ENCODE results near the gene PRLR. TPM values are rescaled to one million over a fixed set of nuclear protein-coding genes. Genes with fewer than 3 reads are reported as not detected.

Gene PRLR
- total and polyA plus RNA-seq, 10 of the 15 experiments (the other 5 are each of a cell fraction or from before 2014, with no cell fraction given) = 0.03 to 8.1 (median 0.20) TPM

DNA sequence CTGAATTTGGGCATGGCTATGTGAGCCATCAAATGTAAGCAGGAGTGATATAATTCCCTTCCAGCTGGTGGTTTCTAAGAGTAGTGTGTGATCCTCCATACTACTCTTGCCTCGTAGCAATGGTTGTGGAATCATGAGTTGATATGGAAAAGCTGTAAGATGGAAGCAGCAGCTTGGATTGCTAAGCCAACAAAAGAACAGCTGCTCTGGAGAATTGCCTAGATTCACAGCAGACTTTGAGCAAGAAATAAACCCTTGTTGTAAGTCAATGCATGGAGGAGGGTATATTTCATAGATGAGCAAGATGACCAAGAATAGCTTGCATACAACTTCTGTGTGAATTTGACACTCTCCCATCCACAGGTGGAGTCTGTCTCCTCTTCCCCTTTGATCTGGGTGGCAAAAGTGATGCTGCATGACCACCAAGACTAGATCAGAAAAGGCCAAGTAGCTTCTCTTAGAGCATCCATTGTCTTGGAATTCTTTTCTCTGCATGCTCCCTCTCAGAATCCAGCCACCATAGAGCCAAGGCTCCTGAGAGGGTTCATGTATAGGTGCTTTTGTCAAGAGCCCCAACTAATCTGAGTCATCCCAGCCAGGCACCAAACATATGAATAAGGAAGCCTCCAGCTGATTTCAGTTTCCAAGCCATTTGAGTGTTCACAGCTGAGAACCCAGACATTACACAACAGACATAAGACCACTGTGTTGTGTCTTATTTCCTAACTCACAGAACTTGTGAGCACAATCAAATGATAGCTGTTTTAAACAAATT is 79.0 kb downstream of the PRLR start:
- no peak overlapping the region for H3K4me2 ChIP-seq (ENCODE audit: control insufficient read depth, insufficient read depth)
- H3K9me3 ChIP-seq (replicated peaks; ENCODE audit: control insufficient read depth, insufficient read depth, low read length) = no peaks in the 10 kb centered on the region
- ChIA-PET RAD21 (ENCODE audit: unreplicated experiment) (interaction anchor here (1.2 kb wide), 1 partner anchor 62 kb away, joined by 4 read pairs; no protein-coding TSS in a partner anchor), CTCF (interaction anchor here (0.9 to 2.3 kb wide), 4 partner anchors 10 to 63 kb away, joined by 3 to 6 read pairs (median 4); no protein-coding TSS in a partner anchor), POLR2A (interaction anchor here (0.6 to 1.9 kb wide), 2 partner anchors 12 to 978 kb away, joined by 3 to 4 read pairs; no protein-coding TSS in a partner anchor), SMC1A (ENCODE audit: uncharacterized antibody, unreplicated experiment) (interaction anchor here (0.9 to 2.3 kb wide), 8 partner anchors 10 to 193 kb away, joined by 3 to 14 read pairs (median 3); no protein-coding TSS in a partner anchor)
- DNase-seq (ENCODE audit: low read depth, low spot score) (no peak), ATAC-seq (peak; percentile 53), FAIRE-seq (no peak)
- no peak overlapping the region for H3K4me3 ChIP-seq
- H3K27ac ChIP-seq (ENCODE audit: control insufficient read depth, insufficient read depth) = no peak overlapping the region
- H3K27me3 ChIP-seq (replicated peaks in 1 of 2; ENCODE audit: control insufficient read depth in 2 of 2, insufficient read depth in 2 of 2, low read length in 1 of 2) = no peaks in the 10 kb centered on the region
- in situ Hi-C loops (cut with MboI) = no loop called here
- H3K36me3 ChIP-seq (ENCODE audit: control insufficient read depth in 2 of 2, insufficient read depth in 2 of 2, low read length in 1 of 2) = no peaks in the 10 kb centered on the region
- BruUV-seq (replicated peaks) = no TSS peak
- no peaks in the 10 kb centered on the region for H4K20me1 ChIP-seq (ENCODE audit: control insufficient read depth, insufficient read depth)
- intact Hi-C loops (cut with micrococcal nuclease; ENCODE audit: unreplicated experiment) = no loop called here
- H2AFZ ChIP-seq (ENCODE audit: control insufficient read depth, low read depth, low read length) = no peak overlapping the region
- no peaks in the 10 kb centered on the region for H3K4me1 ChIP-seq (ENCODE audit: control insufficient read depth, insufficient read depth, low read length)
- no peak overlapping the region for H3K9ac ChIP-seq (ENCODE audit: control insufficient read depth, insufficient read depth, low read length)
- H3K79me2 ChIP-seq (ENCODE audit: control insufficient read depth, insufficient read depth, low read length) = no peaks in the 10 kb centered on the region
- WGBS (ENCODE audit: insufficient coverage, insufficient replicate concordance, low lambda C conversion rate, missing lambda C conversion rate) = 0% methylated on average over 1 of the region's 1 CpG
- no peak for TF ChIP-seq IRF4 (IDR thresholded peaks at IDR 0.05; ENCODE audit: low read depth, low read length)
- TF ChIP-seq, protein P1, sequence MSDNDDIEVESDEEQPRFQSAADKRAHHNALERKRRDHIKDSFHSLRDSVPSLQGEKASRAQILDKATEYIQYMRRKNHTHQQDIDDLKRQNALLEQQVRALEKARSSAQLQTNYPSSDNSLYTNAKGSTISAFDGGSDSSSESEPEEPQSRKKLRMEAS (IDR thresholded peaks at IDR 0.05; ENCODE audit: low read depth, low read length) = no peak
- no peak for TF ChIP-seq ZBED1 (IDR thresholded peaks at IDR 0.05; ENCODE audit: borderline replicate concordance)
- no peak for TF ChIP-seq HDAC6 (IDR thresholded peaks at IDR 0.05; ENCODE audit: unreplicated experiment)
- TF ChIP-seq, protein P2, sequence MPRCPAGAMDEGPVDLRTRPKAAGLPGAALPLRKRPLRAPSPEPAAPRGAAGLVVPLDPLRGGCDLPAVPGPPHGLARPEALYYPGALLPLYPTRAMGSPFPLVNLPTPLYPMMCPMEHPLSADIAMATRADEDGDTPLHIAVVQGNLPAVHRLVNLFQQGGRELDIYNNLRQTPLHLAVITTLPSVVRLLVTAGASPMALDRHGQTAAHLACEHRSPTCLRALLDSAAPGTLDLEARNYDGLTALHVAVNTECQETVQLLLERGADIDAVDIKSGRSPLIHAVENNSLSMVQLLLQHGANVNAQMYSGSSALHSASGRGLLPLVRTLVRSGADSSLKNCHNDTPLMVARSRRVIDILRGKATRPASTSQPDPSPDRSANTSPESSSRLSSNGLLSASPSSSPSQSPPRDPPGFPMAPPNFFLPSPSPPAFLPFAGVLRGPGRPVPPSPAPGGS (IDR thresholded peaks at IDR 0.05; ENCODE audit: borderline replicate concordance, insufficient read depth, low read depth, low read length, poor library complexity, severe bottlenecking) = no peak
- TF ChIP-seq, protein P3, sequence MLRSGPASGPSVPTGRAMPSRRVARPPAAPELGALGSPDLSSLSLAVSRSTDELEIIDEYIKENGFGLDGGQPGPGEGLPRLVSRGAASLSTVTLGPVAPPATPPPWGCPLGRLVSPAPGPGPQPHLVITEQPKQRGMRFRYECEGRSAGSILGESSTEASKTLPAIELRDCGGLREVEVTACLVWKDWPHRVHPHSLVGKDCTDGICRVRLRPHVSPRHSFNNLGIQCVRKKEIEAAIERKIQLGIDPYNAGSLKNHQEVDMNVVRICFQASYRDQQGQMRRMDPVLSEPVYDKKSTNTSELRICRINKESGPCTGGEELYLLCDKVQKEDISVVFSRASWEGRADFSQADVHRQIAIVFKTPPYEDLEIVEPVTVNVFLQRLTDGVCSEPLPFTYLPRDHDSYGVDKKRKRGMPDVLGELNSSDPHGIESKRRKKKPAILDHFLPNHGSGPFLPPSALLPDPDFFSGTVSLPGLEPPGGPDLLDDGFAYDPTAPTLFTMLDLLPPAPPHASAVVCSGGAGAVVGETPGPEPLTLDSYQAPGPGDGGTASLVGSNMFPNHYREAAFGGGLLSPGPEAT (IDR thresholded peaks at IDR 0.05; ENCODE audit: low read depth) = no peak
- TF ChIP-seq LARP7 (IDR thresholded peaks at IDR 0.05) = no peak
- no peak for TF ChIP-seq CHD2 (IDR thresholded peaks at IDR 0.05; ENCODE audit: borderline replicate concordance, low read depth, low read length)
- TF ChIP-seq, protein P4, sequence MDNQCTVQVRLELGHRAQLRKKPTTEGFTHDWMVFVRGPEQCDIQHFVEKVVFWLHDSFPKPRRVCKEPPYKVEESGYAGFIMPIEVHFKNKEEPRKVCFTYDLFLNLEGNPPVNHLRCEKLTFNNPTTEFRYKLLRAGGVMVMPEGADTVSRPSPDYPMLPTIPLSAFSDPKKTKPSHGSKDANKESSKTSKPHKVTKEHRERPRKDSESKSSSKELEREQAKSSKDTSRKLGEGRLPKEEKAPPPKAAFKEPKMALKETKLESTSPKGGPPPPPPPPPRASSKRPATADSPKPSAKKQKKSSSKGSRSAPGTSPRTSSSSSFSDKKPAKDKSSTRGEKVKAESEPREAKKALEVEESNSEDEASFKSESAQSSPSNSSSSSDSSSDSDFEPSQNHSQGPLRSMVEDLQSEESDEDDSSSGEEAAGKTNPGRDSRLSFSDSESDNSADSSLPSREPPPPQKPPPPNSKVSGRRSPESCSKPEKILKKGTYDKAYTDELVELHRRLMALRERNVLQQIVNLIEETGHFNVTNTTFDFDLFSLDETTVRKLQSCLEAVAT (IDR thresholded peaks at IDR 0.05) = no peak
- TF ChIP-seq NR2F1 (conservative IDR thresholded peaks at IDR 0.05) = no peak
- TF ChIP-seq SUZ12 (IDR thresholded peaks at IDR 0.05; ENCODE audit: unreplicated experiment) = no peak
- no peak for TF ChIP-seq GABPA (IDR thresholded peaks at IDR 0.05; ENCODE audit: low read depth)
- no peak for TF ChIP-seq MEF2A (IDR thresholded peaks at IDR 0.05; ENCODE audit: insufficient read depth, low read depth, low read length)
- TF ChIP-seq SP1 (IDR thresholded peaks at IDR 0.05; ENCODE audit: low read depth, low read length) = no peak
- TF ChIP-seq WRNIP1 (IDR thresholded peaks at IDR 0.05; ENCODE audit: borderline replicate concordance, low read depth, low read length) = no peak
- TF ChIP-seq, protein P5, sequence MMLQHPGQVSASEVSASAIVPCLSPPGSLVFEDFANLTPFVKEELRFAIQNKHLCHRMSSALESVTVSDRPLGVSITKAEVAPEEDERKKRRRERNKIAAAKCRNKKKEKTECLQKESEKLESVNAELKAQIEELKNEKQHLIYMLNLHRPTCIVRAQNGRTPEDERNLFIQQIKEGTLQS (IDR thresholded peaks at IDR 0.05; ENCODE audit: borderline replicate concordance, extremely low read depth, low read depth, low read length) = no peak
- TF ChIP-seq YBX1 (IDR thresholded peaks at IDR 0.05) = no peak
